Stimulated activated CD4-positive, alpha-beta T cell treated with anti-CD3 and anti-CD28 coated beads, Interleukin-15, amount 100 ng/mL, for 48 hours (primary cell): Measurements from ENCODE around the gene PRDM2.

Experiments used
- DNase-seq, 2 donors: peaks; one replicate each; pipeline ENCODE4 v3.0.0-alpha.2; 2020; ENCODE audit warnings: low read depth in 2 of 2

PRDM2 gene

DNA sequence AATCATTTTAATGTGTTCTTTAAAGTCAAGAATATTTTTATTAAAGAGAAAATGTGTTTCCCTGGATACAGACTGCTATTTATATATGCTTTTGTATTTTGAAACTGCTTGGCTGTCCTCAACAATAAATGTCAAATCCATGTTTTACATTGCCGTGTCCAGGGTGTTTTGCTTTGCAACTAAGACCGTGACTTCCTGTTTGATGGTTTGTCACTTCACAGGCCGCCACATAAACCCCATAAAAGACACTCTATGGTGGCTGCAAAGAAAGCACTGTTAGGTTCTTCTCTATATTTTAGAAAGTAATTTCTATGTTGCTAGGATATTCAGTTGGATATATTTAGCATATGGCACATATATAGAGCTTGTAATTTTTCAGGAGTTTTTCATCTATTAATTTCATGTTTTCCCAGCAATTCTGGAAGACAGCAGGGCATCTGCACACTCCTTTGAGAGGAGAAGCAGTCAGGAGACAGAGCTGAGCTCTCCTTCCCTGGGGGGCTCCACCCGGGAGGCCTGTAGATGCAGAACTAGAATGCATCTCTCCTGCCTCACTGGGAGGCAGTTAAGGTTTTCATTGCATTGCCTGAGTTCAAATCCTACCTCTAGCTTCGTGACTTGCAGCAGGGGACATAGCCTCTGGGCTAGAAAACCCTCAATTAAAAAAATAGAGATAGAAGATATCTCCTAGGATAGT, 33.1 kb downstream of the PRDM2 start:
- no peak for DNase-seq

- no peak for DNase-seq
These were observed 33.7 kb downstream of the PRDM2 start for GRCh38 chr1:13733711-13734110.

GRCh38 chr1:13735168-13735930, 35.4 kb downstream of the PRDM2 start:
- no peak for DNase-seq

DNA sequence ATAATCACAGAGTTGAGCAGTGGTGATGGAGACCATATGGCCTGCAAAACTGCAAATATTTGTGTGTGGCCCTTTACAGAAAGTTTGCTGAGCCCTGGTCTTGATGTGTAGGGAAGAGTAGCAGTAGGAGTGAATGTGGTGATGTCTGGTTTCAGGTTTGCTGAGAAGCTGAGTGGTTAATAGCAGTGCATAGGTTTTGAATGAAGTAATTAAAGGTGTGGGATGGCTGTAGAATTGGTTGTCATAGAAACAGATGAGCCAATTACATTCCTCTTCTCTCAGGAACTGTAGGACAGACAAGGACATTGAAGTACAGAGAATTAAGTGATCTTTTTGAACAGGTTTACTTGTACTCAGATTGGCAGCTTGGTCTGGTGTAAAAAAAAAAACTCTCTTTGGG, 37.4 kb downstream of the PRDM2 start:
- no peak for DNase-seq

- no peak for DNase-seq
These were observed 46.4 kb downstream of the PRDM2 start for GRCh38 chr1:13746342-13746741.

DNA sequence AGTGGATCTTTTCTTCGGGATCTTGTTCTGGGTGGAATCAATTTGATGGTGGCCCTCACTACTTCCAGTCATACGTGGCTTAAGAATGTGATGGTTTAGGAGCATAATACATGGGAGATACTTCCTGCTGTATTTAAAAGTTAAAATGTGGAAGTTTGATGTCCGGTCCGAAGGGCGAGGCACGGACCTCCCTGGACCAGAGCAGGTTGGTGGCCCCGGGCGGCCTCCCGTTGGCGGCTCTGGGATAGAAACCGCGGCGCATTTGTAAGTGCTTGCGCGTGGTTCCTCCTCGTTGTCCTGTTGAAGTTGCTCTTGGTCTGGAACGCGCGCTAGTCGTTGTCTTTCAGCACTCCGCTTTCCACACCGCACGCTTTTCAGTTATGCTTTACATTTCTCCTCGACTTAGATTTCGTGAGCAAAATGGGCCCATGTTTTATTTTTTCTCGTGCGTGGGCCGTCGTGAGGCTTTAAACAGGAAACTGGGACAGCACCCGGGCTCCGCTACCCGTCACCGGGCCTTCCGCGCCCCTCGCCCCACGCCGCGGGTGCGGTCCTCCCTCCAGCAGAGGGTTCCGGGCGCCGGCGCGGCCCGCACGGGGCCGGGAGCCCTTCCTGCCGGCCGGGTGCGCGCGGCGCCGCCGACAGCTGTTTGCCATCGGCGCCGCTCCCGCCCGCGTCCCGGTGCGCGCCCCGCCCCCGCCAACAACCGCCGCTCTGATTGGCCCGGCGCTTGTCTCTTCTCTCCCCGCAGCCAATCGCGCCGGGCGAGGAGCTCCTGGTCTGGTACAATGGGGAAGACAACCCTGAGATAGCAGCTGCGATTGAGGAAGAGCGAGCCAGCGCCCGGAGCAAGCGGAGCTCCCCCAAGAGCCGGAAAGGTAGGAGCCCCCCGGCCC, 48.9 kb downstream of the PRDM2 start:
- DNase-seq: peak; percentile 91 to 93

DNA sequence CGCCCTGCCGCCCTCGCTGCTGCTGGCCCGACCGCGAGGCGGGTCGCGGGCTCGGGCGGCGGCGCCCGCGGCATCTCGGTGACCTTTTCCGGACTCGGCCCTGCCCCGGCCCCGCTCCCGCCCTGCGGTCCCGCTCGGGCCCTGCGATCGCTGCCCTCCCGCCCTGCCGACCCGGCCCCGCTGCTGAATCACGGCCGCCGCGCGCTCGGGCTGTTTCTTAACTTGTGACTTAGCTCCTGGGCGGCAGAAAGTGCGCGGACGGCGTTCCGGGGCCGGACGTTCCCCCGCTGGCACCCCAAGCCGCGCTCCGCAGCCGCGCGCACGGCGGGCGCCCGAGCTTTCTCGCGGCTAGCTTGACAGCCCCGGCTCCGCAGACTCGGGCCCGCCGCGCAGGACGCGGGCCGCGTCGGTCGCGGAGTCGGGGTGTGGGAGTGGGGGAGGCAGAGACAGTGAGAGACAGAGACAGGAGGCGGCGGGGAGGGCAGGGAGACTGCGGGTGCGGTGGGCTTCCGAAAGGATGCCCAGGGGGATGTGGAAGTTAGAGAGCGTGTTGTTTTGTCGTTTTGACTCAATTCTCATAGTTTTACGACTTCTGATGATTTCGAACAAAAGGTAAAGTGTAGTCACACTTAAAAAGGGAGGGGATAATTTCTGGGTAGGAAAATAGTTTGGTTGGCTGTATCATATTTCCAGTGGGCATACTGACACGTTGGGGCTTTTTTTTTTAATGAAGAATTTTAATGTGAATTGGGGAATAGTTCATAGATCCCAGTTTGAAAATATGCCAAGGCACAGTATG, 49.8 kb downstream of the PRDM2 start:
- DNase-seq: peak; percentile 23 to 32

DNA sequence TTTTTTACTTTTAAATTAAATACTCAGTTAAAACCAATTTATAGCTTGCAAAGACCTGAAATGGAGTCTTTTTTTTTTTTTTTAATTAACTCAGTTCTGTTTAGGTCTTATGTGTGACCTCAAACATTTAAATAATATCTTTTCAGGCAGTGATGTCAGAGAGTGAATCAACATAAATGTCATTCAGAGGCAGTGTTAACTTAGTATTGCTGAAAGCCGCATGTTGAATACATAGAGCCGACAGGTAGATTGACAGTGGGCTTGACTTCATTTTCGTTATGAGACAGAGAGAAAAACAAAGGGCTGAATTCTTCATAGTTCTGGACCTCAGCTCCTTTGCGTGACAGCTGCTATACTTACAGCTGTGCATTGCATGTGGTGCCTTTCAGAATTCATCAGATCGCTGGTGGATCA, 51.5 kb downstream of the PRDM2 start:
- DNase-seq: no peak

- DNase-seq: no peak
These were observed 52.0 kb downstream of the PRDM2 start for GRCh38 chr1:13751985-13752384.

DNA sequence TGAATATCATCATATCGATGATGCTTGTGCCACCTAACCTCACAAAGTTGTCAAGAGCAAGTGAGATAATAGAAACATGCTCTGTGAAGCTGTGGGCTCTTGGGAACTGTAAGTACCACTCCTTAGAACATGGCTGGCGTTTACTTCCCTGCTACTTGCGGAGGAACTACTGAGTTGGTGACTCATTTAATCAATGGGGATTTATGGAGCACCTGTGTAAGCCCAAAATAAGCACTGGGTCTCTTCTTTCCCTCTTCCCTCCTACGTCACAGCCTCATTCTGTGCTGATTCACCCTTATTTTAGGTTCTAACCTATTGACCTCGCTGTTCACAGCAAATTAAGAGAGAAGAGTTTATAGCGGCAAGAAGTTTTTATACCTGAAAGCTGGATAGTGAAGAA, 52.9 kb downstream of the PRDM2 start:
- DNase-seq: no peak

- no peak for DNase-seq
These were observed 53.8 kb downstream of the PRDM2 start for GRCh38 chr1:13753636-13754402.

DNA sequence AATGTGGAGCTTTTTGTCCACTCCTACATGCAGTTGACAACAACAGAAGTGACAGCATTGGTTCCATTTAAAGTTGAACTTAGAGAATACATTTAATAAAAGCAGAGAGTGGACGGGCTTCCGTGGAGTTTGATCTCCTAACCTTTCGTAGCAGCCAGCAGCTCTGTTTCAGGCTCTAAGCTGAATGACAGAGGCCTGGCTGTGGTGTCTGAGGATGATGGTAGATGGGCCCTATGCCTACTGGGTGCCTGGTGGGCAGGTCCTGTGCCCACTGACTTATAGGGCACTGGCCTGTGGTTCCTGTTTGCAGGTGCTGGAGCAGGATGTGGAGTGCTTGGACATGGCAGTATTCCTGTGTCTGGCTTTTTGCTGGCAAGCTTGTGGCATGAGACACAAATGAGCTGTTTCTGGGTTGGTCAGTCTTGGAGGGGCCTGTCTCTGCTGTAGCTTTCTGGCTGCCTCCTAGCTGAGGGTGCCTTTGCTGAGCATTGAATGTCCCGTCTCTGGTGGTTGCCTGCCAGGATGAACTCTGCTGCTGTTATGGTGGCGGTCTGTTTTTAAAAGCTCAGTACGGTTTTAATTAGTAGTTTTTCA, 54.6 kb downstream of the PRDM2 start:
- no peak for DNase-seq

DNA sequence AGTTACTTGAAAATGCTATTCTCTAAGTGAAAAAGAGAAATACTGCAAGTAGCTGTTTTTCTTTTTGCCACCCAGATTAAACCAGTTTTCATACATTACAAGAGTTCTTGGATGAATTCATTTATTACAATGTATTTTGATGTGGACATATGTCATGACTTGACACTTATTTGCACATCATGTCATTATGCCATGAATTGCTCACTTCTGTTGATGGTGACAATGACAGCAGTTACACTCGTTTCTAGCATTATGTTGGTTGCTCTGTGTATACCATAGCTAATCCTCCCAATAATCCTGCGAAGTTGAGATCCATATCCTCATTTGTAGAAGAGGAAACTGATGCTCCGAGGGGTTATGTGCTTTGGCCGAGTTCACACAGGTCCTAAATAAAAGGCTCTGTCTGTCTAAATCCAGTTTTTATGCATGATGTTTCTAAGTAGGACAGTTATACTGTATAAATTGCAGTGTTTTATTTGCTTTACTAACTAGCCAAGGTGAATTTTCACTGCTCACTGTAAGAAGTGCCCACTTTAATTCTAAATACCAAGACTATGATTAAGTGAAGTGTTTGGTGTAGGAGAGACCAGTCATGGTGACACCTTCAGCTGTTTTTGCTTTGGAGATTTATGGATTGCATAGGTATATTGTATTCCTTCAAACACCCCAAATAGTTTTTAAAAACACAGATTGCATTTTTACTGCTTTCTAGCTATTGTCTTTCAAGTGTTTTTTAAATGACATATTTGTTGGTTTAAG, 56.7 kb downstream of the PRDM2 start:
- DNase-seq: no peak

DNA sequence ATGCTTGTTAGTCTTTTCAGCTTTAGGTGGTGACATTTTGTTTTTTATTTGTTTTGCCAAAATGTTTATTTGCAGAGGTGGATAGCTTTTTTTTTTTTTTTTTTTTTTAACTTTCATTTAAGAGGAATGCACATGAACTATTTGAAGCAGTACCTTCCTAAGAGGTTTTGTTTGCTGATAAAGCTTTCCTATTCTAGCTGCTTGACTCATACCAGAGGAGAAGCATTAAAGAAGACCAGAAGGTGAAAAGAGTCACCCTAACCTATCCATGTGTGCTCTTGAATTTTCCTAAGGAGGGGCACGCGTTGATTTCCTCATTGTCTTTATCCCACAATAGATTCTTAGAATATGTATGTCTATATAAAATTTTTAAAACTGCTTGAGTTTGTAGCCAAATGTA, 57.7 kb downstream of the PRDM2 start:
- no peak for DNase-seq

- no peak for DNase-seq
These were observed 59.1 kb downstream of the PRDM2 start for GRCh38 chr1:13759072-13759471.

DNA sequence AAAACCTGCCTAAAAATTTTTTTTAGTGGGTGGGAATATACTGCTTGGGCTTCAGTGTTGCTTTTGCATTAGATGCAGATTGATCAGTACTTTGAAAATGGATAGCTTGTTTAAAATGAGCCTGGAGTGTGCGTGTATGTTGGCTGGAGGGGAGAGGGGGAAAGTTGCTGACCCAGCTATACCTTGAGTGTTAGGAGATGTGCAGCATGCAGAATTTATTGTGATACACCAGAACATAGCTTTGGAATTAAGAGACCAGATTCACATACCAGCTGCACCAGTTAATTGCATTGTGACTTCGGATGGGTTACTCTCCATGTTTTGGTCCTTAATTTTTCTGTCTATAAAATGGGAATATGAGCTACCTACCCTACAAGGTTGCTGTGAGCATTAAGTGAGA, 60.4 kb downstream of the PRDM2 start:
- no peak for DNase-seq

DNA sequence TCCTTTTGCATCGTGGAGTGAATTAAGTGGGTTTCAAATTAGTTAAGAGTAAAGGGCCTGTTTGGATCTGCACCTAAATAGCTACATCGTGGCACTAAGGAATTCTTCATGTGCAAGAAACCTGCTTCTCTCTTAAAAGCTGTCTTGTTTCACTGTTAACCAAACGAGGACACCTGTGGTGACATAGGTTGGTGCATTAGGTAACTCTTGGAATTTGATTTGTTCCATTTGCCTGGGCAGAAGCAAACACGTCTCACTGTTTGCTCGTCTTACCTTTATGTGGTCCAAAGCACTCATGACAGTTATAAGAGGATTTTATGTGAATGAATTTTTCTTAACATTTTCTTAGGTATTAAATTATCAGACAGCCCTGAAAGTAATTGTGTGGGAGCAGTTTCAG, 60.9 kb downstream of the PRDM2 start:
- DNase-seq: no peak

- DNase-seq: no peak
These were observed 61.9 kb downstream of the PRDM2 start for GRCh38 chr1:13761883-13762282.

GRCh38 chr1:13762642-13763041, 62.7 kb downstream of the PRDM2 start:
- DNase-seq: no peak

DNA sequence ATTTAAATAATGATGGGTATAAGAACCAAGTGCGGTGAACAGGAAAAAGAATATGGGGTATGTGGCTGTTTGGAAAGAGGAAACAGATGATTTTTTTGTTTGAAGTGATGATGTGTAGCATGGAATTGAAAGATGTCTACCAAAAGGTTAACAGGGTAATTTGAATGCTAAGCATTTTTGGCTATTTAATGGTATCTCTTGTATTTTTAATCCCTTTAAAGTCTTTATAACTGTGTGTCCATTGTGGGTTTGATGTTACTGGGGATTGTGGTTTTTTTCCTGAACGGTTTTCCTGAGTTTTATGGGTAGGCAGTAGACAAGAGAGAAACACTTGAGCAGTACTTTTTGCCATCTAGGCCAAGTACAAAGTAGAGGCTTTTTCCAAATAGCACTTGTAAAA, 63.2 kb downstream of the PRDM2 start:
- no peak for DNase-seq
